B cell (primary cell): ENCODE measurements around the gene S100A3.

Experiments
- CTCF ChIP-seq: fragments of 200-600 bp; IDR thresholded peaks from one replicate; pipeline ENCODE4 v1.8.0; 2022; ENCODE audit warnings: antibody characterized with exemption, mild to moderate bottlenecking
- EZH2 ChIP-seq: IDR thresholded peaks from 2 replicates; pipeline ENCODE4 v1.6.1; 2012; ENCODE audit warnings: borderline replicate concordance, low read depth, mild to moderate bottlenecking, moderate library complexity, low read length; ENCODE audit not compliant: insufficient read depth, poor library complexity, severe bottlenecking

DNA sequence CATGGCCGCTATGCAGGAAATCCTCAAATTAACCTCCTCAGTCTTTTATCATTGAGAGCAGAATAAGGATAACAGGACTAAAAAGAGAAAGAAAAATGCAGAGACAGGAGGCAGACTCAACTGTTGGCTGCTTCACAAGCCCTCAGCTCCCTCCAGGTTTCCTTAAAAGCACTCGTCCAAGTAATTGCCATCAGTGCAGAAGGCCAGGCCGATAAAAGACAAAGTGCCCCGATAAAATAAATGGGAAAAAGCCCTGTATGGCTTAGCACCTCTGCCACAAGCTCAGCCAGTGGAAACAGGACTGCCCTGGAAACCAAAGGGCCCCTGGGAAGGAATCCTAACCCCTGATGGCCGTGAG lies 21.4 kb downstream of the S100A3 start:
- TF ChIP-seq CTCF, result no peak
- no peak for TF ChIP-seq EZH2
